Upper lobe of left lung (tissue), 4 donors: Measurements from ENCODE around the gene SUPT3H.

Experiments used
- POLR2AphosphoS5 ChIP-seq, 2 donors: sonication (generic); formaldehyde crosslinking; IDR thresholded peaks; one replicate each; pipeline ENCODE4 v1.5.1; 2017; ENCODE audit warnings: antibody characterized with exemption in 2 of 2
- TF ChIP-seq, protein P1 (sequence below), 6 experiments: fragments of 450-650 bp in 4 of 6; fragments of 200-600 bp in 2 of 6; sonication (generic) in 2 of 6; IDR thresholded peaks; one replicate each; pipeline ENCODE4 v1.5.1; 2016 to 2019; ENCODE audit warnings: antibody characterized with exemption in 6 of 6

DNA sequence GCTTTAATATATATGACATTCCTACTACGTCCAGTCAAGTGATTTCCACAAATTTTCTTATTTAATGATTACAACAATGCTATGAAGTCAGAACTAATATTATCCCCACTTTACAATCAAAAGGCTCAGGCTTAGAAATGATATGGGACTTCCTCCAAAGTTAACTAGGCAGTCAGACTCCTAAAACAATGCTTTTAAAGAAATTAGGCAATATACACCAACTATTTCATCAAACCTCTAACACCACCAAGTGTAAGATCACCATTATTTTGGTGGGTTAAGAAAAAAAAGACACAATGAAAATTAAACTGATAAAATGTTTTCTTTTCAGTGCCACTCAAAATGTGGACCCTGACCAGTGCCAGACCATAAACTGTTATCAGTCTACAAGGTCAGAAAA lies 305.7 kb downstream of the SUPT3H start:
- TF ChIP-seq, protein P1, sequence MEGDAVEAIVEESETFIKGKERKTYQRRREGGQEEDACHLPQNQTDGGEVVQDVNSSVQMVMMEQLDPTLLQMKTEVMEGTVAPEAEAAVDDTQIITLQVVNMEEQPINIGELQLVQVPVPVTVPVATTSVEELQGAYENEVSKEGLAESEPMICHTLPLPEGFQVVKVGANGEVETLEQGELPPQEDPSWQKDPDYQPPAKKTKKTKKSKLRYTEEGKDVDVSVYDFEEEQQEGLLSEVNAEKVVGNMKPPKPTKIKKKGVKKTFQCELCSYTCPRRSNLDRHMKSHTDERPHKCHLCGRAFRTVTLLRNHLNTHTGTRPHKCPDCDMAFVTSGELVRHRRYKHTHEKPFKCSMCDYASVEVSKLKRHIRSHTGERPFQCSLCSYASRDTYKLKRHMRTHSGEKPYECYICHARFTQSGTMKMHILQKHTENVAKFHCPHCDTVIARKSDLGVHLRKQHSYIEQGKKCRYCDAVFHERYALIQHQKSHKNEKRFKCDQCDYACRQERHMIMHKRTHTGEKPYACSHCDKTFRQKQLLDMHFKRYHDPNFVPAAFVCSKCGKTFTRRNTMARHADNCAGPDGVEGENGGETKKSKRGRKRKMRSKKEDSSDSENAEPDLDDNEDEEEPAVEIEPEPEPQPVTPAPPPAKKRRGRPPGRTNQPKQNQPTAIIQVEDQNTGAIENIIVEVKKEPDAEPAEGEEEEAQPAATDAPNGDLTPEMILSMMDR (IDR thresholded peaks at IDR 0.05) = no peak
- TF ChIP-seq POLR2AphosphoS5 (IDR thresholded peaks at IDR 0.05) = no peak
